Smooth muscle cell (in vitro differentiated cells): ENCODE results near the gene FBXL17. TPM values are rescaled to one million over a fixed set of nuclear protein-coding genes. Genes with fewer than 3 reads are reported as not detected.

ENCODE experiments used
- DNase-seq: peaks from one replicate; lab custom pipeline; 2025; ENCODE audit not compliant: unreplicated experiment; lab: John Stamatoyannopoulos, UW
- H2AFZ ChIP-seq: fragments of 200-600 bp; sonication (generic); 2 replicates; pipeline ENCODE4 v1.6.0; 2016; ENCODE audit warnings: antibody characterized with exemption, low read depth, mild to moderate bottlenecking
- H3F3A ChIP-seq: fragments of 200-600 bp; sonication (generic); 2 replicates; pipeline ENCODE4 v1.6.0; 2017; ENCODE audit warnings: antibody characterized with exemption, low read depth
- H3K27ac ChIP-seq: fragments of 200-600 bp; sonication (generic); 2 replicates; pipeline ENCODE4 v1.5.1; 2016; ENCODE audit warnings: low read depth, mild to moderate bottlenecking
- H3K27me3 ChIP-seq: fragments of 200-600 bp; sonication (generic); 2 replicates; pipeline ENCODE4 v1.6.1; 2016; ENCODE audit warnings: low read depth, mild to moderate bottlenecking
- H3K36me3 ChIP-seq: fragments of 200-600 bp; sonication (generic); 2 replicates; pipeline ENCODE4 v1.5.1; 2016; ENCODE audit warnings: low read depth
- H3K4me1 ChIP-seq: fragments of 200-600 bp; sonication (generic); 2 replicates; pipeline ENCODE4 v1.5.1; 2016; ENCODE audit warnings: low read depth
- H3K4me2 ChIP-seq: fragments of 200-600 bp; sonication (generic); 2 replicates; pipeline ENCODE4 v1.6.0; 2016; ENCODE audit warnings: mild to moderate bottlenecking
- H3K4me3 ChIP-seq: fragments of 200-600 bp; sonication (generic); 2 replicates; pipeline ENCODE4 v1.5.1; 2016; ENCODE audit warnings: mild to moderate bottlenecking
- H3K79me2 ChIP-seq: fragments of 200-600 bp; sonication (generic); 2 replicates; pipeline ENCODE4 v1.6.0; 2016; ENCODE audit warnings: low read depth, mild to moderate bottlenecking
- H3K9ac ChIP-seq: fragments of 200-600 bp; sonication (generic); 2 replicates; pipeline ENCODE4 v1.6.0; 2016; ENCODE audit warnings: low read depth
- H3K9me3 ChIP-seq: fragments of 200-600 bp; sonication (generic); replicated peaks from 2 replicates; pipeline ENCODE4 v1.5.1; 2016; ENCODE audit warnings: low read depth
- H4K20me1 ChIP-seq: fragments of 200-600 bp; sonication (generic); 2 replicates; pipeline ENCODE4 v1.6.0; 2016; ENCODE audit warnings: low read depth
- CTCF ChIP-seq: fragments of 200-600 bp; sonication (generic); IDR thresholded peaks from 2 replicates; pipeline ENCODE4 v1.5.1; 2017; ENCODE audit warnings: borderline replicate concordance, mild to moderate bottlenecking, antibody characterized with exemption; ENCODE audit not compliant: insufficient read depth, poor library complexity, severe bottlenecking
- WGBS: methylation state at CpG from one replicate; pipeline ENCODE4 v1.1.7; 2016; ENCODE audit warnings: low lambda C conversion rate; 5-methylcytosine and 5-hydroxymethylcytosine counted together
- polyA plus RNA-seq: library from polyadenylated mRNA; unstranded; fragments of >200 nt; fragmentation: Nextera tagmentation; extraction: Ambion mirVana; gene quantifications from 2 replicates; pipeline ENCODE4 v1.2.1, GENCODE V29; 2016
- total RNA-seq: library from RNA; depleted of rRNA; stranded (reverse); fragments of >200 nt; gene quantifications from 2 replicates; pipeline ENCODE4 v1.2.3, GENCODE V29; 2014

FBXL17 gene
- total and polyA plus RNA-seq, 2 experiments from 2014 or later, result 5.4 to 16.0 TPM

- H3F3A ChIP-seq, result no peaks in the 10 kb centered on the region
- no peak overlapping the region for H3K4me2 ChIP-seq
- H3K27ac ChIP-seq, result peak overlapping the region; percentile 17
- no peak for TF ChIP-seq CTCF
- no peaks in the 10 kb centered on the region for H3K27me3 ChIP-seq
- no peaks in the 10 kb centered on the region for H4K20me1 ChIP-seq
- peaks cover 8% of the 10 kb centered on the region for H3K4me1 ChIP-seq
- 89% methylated on average over 3 of the region's 3 CpGs for WGBS
- H2AFZ ChIP-seq, result no peak overlapping the region
- no peak for DNase-seq
- H3K4me3 ChIP-seq, result no peak overlapping the region
- H3K79me2 ChIP-seq, result no peaks in the 10 kb centered on the region
- no peaks in the 10 kb centered on the region for H3K36me3 ChIP-seq
- H3K9ac ChIP-seq, result no peak overlapping the region
- H3K9me3 ChIP-seq, result no peaks in the 10 kb centered on the region
These were observed 402.6 kb downstream of the FBXL17 start for GRCh38 chr5:107979291-107979690.

- Histone ChIP-seq H3K4me3 (no peak overlapping the region), H3K4me2 (no peak overlapping the region), H3K36me3 (no peaks in the 10 kb centered on the region), H3K27me3 (no peaks in the 10 kb centered on the region), H3K27ac (no peak overlapping the region), H2AFZ (no peak overlapping the region), H3K4me1 (peaks cover 8% of the 10 kb centered on the region), H4K20me1 (no peaks in the 10 kb centered on the region), H3K79me2 (no peaks in the 10 kb centered on the region), H3K9ac (no peak overlapping the region), H3K9me3 (no peaks in the 10 kb centered on the region), H3F3A (no peaks in the 10 kb centered on the region)
- DNase-seq, result no peak
- WGBS, result 83% methylated on average over 3 of the region's 3 CpGs
- no peak for TF ChIP-seq CTCF
These were observed 404.3 kb downstream of the FBXL17 start for GRCh38 chr5:107977550-107978071.

- H3K36me3 ChIP-seq, result no peaks in the 10 kb centered on the region
- peaks cover 8% of the 10 kb centered on the region for H3K4me1 ChIP-seq
- no peaks in the 10 kb centered on the region for H3F3A ChIP-seq
- no peak overlapping the region for H3K27ac ChIP-seq
- H3K79me2 ChIP-seq, result no peaks in the 10 kb centered on the region
- H4K20me1 ChIP-seq, result no peaks in the 10 kb centered on the region
- H3K9me3 ChIP-seq, result no peaks in the 10 kb centered on the region
- 69% methylated on average over 3 of the region's 3 CpGs for WGBS
- H3K4me3 ChIP-seq, result no peak overlapping the region
- DNase-seq, result no peak
- H2AFZ ChIP-seq, result no peak overlapping the region
- no peak overlapping the region for H3K9ac ChIP-seq
- no peak overlapping the region for H3K4me2 ChIP-seq
- TF ChIP-seq CTCF, result no peak
- no peaks in the 10 kb centered on the region for H3K27me3 ChIP-seq
These were observed 406.3 kb downstream of the FBXL17 start for GRCh38 chr5:107975568-107975967.

- WGBS, result 100% methylated on average over 1 of the region's 1 CpG
- Histone ChIP-seq H3K9ac (no peak overlapping the region), H2AFZ (no peak overlapping the region), H3K4me2 (no peak overlapping the region), H3K9me3 (no peaks in the 10 kb centered on the region), H3K79me2 (no peaks in the 10 kb centered on the region), H3K27me3 (no peaks in the 10 kb centered on the region), H3F3A (no peaks in the 10 kb centered on the region), H3K4me1 (no peaks in the 10 kb centered on the region), H4K20me1 (no peaks in the 10 kb centered on the region), H3K36me3 (no peaks in the 10 kb centered on the region), H3K27ac (no peak overlapping the region), H3K4me3 (no peak overlapping the region)
- DNase-seq, result no peak
- TF ChIP-seq CTCF, result no peak
These were observed 410.1 kb downstream of the FBXL17 start for GRCh38 chr5:107971846-107972245.
